GM20431 (cell line): ENCODE measurements around the gene CAST.

ENCODE experiments used
- in situ Hi-C: fragments of 300-500 bp; cut with MseI, MboI; formaldehyde crosslinking; loops from one replicate; pipeline ENCODE4 v1.15.0; 2020; ENCODE audit warnings: low sequenced_read_pairs; ENCODE audit not compliant: unreplicated experiment

Gene CAST

DNA sequence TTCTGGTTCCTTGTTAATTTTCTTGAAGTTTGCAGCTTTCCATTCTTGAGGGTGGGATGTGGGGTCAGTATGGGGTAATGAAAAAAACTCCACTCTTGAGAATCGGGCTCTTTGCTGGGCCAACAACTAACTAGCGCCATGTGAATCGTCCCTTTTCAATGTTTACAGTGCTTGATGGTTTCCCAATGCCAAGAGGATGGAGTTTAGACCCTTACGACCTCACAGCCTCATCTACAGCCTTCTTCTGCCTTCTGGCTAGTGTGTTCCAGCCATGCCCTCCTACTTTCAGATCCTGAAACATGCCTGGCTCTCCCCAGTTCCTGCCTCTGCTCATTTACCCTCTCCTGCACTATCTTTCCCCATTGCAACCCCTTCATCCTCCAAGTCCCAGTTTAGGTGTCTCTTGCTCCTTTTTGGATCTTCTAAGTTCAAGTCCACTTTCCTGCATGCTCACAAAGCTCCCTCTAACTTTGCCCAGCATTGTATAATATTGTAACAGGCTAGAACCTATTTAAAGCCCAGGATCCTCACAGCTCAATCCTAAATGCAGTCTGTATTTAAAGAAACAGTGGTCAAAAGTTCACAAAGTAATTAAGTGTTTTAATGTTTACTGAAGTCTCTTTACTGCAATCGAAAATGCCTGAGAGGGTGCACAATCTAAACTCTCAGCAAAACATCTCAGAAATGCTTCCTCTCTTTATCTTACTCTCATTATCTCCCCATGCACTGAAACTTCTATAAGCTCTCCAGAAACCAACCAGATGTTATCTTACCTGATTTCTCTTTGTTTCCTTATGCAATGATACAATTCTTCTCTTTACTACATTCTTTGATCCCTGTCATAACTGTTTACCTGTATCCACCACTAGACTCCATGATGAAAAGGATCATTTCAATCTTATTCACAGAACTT, 20.6 kb upstream of the CAST start:
- in situ Hi-C loops = no loop called here

DNA sequence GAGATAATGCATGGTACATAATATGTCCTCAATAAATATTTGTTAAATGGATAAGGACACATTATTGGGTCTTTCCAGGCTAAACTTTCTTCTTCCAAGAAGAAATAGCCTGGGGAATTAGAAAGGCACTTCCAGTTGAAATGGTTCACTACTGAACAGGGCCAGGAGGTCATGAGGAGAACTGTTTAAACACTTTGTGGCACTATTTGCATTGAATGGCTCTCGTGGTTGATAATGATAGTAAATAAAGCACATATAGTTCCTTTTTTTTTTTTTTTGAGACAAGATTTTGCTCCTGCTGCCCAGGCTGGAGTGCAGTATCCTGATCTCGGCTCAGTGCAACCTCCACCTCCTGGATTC, 19.9 kb upstream of the CAST start:
- in situ Hi-C loops = no loop called here

DNA sequence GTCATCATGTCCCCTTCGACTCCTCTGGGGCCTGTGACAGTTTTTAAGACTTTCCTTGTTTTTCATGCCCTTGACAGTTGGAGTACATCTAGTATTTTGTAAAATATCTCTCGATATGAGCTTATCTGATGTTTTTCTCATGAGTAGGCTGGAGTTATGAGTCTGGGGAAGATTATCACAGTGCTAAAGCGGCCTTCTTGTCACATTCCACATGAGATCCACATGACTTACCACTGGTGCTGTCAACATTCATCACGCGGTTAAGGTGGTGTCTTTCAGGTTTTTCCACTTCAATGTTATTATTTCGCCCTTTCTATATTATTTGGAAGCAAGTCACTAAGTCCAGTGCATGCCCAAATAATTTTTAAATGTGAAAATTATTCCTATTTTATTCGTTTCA, 17.1 kb upstream of the CAST start:
- in situ Hi-C loops = no loop called here

DNA sequence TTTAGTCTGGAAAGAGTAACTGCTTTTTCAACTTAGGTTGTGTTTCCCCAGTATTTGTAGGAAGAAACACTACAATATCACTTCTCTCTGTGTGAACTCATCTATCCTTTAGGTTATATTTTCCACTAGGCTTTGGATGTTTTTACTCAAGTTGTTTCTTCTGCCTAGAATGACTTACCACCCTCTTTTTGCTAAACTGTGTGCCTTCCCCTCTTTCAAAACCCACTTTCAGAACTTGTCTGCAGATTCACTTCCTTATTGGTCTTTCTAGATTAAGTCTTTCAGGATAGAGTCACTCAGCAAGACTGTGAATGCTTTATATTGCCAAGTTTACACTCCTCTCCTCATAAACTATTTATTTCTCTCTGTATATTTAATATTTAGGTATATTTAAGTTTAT, 14.2 kb upstream of the CAST start:
- in situ Hi-C loops = no loop called here

DNA sequence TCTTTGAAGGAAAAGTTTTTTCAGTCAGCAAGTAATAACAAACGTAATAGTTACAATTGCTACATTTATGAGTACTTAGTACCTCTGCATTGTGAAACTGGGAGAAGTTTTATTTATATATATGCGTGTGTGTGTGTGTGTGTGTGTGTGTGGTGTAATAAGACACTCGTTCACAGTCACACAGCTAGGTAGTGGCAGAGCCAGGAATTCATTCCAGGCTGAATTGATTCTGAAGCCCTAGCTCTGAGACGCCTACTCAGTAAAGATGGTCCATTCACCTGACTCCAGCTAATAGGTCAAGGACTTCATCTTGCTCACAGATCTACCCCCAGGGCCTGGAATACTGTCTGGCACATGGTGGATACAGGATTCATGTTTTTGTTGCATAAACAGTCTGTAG, 13.6 kb upstream of the CAST start:
- in situ Hi-C loops = no loop called here

DNA sequence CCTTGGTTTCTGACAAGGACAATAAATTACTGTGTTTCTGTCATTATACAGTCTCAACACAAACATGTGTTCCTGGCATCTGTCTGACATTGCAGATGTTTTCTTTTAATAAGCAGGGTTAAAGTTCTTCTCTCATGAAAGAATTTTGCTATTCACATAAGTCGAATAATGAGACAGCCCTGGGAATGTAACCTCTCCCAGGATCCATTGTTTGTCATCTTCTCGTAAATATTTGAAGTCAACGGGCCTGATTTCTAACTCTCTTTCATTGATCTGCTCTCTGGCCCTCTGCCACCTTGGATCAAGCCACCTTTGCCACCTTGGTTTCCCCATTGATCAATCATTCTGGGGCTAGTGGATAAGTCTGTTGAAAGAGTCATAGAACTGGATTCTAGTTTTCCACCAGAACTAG, 12.9 kb upstream of the CAST start:
- in situ Hi-C loops = no loop called here

DNA sequence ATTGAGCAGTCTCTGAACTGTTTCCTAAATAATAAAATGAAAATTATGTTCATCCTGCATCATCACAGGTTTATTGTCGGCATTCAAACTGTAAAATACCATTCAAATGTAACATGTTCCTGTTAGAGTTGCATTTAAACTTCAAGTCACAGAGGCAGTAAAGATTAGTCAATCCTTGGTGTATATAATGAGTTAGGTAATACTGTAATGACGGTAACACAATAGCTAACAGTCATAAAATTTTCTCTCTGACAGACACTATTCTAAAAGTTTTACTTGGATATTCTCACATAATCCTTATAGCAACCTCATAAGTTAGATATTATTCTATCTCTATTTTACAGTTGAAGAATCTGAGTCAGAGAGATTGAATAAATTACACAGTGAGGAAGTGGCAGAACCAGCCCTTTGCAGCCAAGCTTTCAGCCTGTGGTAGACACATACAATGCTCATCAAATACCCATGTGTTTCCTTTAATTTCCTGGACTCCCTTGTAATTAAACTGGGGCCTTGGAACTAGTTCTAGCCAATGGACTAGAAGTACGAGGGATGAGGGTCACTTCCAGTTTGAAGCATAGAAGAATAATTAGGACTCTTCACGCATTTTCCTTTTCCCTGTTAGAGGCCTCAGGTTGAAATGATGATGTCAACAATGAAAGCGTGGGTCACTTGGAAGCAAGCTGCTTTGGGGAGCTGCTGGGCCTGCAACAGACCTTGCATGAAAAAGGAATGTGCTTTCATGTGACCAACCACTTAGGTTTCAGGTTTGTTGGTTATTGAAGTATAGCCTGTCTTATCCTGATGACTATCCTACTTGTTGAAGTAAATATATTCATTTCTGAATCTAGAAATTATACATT, 12.3 kb upstream of the CAST start:
- in situ Hi-C loops = no loop called here

DNA sequence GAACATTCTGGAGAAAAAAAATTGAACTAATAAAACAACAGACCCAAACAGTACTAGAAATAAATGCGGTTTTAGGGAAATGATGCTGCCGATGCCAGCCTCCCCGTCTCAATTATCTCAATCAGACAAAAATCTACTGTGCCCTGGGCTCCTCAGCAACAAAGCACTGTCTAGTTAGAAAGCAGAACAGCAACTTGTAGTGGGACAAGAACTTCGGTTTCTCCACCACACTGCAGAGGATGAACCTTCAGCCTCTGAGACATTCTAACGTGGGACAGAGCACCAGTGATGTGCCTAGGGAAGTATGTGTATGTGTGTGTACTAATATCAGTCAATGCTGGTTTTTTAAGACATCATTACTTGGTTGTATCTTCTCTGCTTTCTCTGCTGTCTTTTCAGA, 11.1 kb upstream of the CAST start:
- in situ Hi-C loops = no loop called here

DNA sequence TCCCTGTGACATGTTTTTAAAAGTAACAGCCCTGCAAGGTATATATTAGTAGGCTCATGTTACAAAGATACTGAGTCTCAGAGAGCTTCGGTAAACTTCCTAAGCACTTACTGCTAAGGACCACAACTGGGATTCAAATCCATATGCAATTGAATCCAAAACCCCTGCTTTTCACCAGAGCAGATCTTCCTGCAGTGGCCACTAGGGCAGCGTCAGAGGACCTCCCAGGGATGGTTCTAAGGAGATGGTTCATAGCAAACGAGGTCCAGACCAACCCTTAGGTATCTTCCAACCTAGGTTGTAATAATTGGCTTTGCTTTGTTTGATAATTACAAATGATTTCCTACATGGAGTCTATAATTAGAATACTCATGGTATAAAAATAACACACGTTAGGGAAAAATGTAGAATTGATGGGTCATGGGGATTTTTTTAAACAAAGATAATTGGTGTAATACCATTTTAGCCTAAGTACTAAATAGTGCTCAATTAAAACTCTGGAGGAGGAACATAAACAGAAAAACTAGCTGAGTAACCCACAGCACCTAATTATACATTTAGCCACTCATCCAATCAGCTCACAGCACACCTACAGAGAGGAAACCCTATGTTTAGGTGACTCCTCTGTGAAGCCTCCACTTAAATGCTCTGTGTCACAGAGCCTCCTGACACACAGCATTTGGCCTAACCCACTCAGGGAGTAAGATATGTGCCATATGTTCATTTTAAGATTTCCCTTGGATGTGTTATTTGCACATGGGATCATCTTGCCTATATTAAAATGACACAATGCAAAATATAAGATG, 10.0 kb upstream of the CAST start:
- in situ Hi-C loops = no loop called here

DNA sequence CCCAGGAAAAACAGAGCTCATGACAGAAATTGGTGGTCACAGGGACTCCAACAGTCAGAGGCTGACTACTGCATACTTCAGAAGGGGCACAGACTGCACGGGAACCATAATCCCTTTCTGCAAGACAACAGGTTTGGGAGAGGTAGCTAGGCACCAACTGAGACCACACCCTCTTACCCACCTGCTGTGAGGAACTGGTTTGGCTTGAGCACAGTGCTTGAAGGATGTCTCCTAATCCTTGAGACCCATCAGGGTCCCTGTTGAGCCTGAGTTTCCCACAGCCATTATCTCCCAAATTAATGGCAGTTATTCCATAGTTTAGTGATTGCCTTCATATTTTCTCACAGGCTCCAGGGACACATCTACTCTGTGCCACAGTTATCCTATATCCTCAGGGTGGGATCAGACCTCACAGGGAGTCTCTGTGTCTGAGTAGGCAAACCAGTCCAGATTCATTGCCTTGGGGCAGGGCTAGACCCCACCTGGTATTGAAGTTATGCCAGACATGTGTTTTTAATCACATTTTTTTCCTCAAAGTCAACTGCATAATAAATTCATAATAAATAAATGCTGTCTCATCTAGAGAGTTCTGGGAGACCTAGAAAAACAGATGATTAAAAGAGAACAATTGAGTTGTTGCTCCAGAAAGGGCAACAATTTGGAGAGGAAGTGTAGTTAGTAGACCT, 9.3 kb upstream of the CAST start:
- in situ Hi-C loops = no loop called here

DNA sequence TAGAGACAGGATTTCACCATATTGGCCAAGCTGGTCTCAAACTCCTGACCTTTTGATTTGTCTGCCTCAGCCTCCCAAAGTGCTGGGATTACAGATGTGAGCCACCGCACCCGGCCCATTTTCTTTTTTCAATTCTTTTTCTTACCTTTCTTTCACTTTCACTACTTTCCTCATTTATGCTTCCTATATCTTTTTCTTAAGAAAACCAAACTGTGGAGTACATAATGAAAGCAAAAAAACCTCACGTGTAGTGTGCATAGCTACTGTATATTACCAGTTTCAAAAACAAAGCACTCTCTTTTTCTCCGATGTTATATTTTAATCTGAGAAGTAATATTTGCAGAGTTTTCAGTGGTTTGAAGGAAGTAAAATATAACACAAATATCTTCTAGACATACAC, 8.0 kb upstream of the CAST start:
- in situ Hi-C loops = no loop called here

DNA sequence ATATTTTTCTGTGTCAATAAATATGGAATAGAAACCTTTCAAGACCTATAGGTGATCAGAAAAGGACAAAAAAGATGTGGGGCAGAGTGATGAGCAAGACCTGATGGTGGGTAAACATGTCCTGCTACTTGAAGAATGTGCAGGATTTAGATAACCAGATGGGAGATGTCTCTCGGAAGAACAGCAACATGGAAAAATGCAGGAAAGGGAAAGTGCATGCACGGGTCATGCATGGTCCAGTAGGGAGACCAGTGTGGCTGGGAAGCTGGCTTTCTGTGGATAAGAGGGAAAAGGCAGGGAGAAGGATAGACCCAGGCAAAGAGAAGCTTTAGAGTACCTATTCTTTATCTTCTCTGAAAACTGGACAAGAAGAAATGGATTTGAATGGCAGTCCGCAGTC, 7.1 kb upstream of the CAST start:
- in situ Hi-C loops = no loop called here

DNA sequence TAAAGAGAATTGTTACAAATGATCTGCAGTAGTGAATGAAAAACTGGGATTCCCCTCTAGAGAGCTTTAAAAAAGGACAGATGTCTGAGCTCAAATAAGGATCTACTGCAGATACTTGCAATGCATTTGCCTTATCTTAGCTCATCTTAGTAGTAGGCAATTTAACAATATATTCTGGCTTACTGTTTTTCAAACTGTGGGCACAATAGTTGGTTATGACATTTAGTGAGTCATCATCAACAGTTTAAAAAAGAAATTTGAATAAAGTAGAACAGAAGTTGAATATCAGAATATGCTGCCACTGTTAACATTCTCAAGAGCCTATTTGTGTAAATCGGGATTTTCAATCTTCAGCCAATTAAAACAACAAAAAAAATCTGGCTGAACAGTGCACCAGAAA, 6.7 kb upstream of the CAST start:
- in situ Hi-C loops = no loop called here

DNA sequence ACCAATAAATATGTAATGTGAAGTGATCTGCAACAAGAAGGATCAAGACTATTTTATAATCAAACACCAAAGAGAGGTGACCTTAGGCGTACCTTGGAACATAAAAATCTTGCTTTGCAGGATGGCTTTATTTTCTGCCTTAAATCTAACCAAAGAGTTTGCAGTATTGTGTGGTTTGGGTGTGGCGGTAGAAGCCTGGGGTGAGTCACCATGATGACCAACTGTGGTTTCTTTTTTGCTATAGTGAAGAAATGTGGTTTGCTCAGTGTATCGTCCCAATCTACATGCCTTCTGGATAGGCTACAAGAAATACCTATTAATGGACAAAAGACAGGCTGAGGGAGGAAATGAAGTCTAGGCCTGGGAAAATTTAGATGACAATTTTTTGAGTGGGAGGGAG, 5.1 kb upstream of the CAST start:
- in situ Hi-C loops = no loop called here

DNA sequence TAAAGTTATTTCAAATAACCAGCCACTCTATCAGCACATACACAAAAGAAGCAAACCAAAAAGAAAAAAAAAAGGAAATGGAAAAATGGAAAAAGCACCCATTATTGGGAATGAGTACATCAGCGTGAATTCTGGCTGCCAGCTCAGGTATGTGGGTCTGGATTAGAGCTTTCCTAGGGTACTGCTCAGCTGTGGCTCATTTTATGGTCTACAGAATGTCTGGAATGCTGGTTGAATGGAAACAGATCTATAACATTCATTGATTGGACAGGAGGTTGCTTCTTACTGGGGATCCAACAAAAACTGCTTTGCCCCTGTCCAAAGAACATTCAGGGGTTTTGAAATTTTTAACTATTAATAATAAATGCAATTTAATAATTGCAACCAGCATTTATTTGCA, 3.9 kb upstream of the CAST start:
- in situ Hi-C loops = no loop called here

DNA sequence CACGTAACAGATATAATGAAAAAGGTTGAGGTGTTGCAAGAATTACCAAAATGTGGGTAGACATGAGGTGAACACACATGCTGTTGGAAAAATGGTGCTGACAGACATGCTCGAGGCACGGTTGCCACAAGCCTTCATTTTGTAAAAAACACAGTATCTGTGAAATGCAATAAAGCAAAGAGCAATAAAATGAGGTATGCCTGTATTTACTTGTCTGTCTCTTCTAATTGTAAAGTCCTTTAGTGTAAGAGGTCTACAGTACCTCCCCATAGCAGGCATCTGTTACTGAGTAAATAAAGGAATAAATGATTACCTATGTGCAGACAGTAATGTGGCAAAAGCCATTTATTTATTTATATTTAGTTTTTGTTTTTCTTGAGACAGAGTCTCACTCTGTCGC, 3.0 kb upstream of the CAST start:
- in situ Hi-C loops = no loop called here

DNA sequence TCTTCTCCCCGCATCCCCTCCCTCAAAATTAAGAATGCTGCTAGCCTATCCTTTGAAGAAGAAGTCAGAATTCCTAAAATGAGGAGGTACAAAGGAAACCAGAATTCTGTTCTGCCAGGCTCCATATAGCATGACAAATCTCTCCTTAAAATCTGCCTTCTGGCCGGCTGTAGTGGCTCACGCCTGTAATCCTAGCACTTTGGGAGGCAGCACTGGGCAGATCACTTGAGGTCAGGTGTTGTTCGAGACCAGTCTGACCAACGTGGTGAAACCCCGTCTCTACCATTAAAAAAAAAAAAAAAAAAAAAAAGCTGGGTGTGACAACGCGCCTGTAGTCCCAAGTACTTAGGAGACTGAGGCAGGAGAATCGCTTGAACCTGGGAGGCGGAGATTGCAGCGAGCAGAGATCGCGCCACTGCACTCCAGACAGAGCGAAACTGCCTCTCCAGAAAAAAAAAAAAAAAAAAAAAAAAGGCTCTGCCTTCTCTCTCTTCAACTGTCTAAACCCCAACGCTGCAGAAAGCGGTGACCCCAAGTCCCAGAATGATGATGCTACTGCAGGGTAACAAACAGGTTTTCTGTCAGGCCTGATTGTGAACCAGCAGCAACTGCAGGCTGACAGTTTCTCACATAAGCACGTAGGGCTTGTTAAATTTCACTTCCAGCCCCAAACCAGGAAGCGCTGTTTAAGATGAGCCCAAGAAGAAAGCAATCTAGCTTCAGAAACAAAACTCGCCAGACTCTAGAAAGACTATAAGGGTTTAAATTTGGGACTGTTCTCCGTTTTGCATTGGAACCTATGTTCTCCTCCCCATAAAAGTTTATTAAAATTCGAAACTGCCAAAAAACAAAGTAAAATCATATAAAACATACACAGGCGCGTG, 963 bp upstream of the CAST start:
- in situ Hi-C loops = no loop called here

DNA sequence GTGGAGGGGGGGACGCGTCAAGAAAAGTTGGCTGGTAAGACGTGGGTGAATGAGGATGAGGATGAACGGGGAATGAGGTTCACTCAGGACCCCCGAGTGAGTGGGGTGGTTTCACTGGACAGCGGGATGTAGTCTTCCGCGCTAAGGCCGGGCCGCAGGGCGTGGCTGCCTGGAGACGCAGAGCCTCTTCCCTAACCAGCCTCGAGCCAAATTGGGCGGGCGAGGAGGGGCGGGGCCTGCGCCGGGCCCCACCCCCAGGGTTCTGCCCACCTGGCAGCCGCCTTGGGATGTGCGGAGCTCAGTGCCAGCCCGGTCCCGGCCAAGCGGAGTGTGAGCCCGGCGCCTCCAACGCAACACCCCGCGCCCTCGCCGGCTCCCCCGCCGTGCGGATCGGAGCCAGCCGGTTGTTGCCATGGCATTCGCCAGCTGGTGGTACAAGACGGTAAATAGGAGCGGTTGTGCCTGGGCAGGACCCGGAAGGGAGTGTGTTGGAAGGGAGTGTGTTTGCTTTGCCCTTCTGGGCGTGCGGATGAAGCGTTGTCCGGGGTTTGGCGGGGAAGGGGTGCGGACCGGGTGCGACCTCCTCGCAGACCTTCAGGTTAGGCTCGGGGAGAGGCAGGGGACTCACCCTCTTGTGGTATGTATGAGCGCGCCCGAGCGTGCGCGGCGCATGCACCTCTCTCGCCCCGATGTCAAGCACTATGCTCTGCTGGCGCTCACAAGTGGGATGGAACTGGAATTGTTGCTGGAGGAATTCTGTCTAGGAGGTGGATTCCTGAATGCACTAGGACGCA, 746 bp downstream of the CAST start:
- in situ Hi-C loops = no loop called here
